ENCODE data around the gene PEA15. TPM values are rescaled to one million over a fixed set of nuclear protein-coding genes. Genes with fewer than 3 reads are reported as not detected.
A peak's percentile ranks its signal among the peaks of the same experiment; 100 is the strongest.

PEA15 gene
- total and polyA plus RNA-seq, 7 experiments from 2014 or later = 4.7 to 38.6 (median 13.2) TPM

DNA sequence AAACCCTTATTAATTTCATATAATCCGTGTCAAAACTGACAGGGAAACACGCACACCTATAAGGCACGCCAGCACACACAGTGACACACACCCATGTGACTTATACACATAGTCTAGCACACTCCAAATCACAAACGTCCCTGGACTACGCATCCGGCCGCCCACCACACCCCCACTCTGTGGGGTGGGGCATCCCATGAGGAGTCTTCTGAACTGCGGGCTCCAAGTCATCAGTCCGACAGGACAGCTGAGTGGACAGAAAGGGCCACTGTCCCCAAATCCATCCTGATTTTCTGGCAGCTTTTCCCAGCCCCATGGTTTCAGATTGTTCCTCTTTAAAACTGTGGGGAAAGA is 829 bp downstream of the PEA15 start:
- DNase-seq (peak in 6 of 9 donors; percentile 22 to 58 (median 40)), ATAC-seq (peak; percentile 61)
- POLR2A ChIA-PET = interaction anchor here (1.1 to 2.8 kb wide), 2 partner anchors 12 to 56 kb away, joined by 3 to 11 read pairs; partner anchors contain the start of gene DCAF8
- peak overlapping the region; percentile 77 for H3K4me3 ChIP-seq (ENCODE audit: low read length)
- intact Hi-C loops (cut with micrococcal nuclease) = loop anchor here in 1 of 2 donors (2.0 to 5.0 kb wide), 2 partner anchors 55 to 81 kb away; partner anchors contain the start of gene PEX19
- peak overlapping the region; percentile 74 for H3K27ac ChIP-seq (ENCODE audit: low read depth, low read length)
- Mint-ChIP-seq H3K27ac (peak overlapping the region; percentile 58 to 88 (median 82)), H3K9me3 (peaks cover 0 to 1% (median 0%) of the 10 kb centered on the region in 11 donors), H3K27me3 (no peaks in the 10 kb centered on the region), H3K4me1 (peaks cover 31 to 50% (median 37%) of the 10 kb centered on the region in 7 donors), H3K36me3 (peaks cover 0 to 2% (median 0%) of the 10 kb centered on the region in 5 donors), H3K4me3 (peak overlapping the region; percentile 77 to 94 (median 86))
- H3K27me3 ChIP-seq (ENCODE audit: control insufficient read depth in 2 of 2, insufficient read depth in 2 of 2, low read length in 2 of 2) = no peaks in the 10 kb centered on the region
- CTCF ChIA-PET = interaction anchor here (1.1 to 1.3 kb wide), 2 partner anchors 13 to 46 kb away, joined by 3 to 4 read pairs; no protein-coding TSS in a partner anchor
- H3K4me1 ChIP-seq (ENCODE audit: control insufficient read depth in 2 of 2, insufficient read depth in 2 of 2, low read length in 2 of 2) = peaks cover 12 to 16% of the 10 kb centered on the region in 2 donors
- H3K36me3 ChIP-seq (ENCODE audit: control insufficient read depth in 2 of 3, insufficient read depth in 3 of 3, low read length in 3 of 3) = peaks cover 0 to 15% (median 0%) of the 10 kb centered on the region in 3 experiments
- H3K9me3 ChIP-seq (ENCODE audit: control insufficient read depth in 2 of 3, low read length in 3 of 3) = no peaks in the 10 kb centered on the region

DNA sequence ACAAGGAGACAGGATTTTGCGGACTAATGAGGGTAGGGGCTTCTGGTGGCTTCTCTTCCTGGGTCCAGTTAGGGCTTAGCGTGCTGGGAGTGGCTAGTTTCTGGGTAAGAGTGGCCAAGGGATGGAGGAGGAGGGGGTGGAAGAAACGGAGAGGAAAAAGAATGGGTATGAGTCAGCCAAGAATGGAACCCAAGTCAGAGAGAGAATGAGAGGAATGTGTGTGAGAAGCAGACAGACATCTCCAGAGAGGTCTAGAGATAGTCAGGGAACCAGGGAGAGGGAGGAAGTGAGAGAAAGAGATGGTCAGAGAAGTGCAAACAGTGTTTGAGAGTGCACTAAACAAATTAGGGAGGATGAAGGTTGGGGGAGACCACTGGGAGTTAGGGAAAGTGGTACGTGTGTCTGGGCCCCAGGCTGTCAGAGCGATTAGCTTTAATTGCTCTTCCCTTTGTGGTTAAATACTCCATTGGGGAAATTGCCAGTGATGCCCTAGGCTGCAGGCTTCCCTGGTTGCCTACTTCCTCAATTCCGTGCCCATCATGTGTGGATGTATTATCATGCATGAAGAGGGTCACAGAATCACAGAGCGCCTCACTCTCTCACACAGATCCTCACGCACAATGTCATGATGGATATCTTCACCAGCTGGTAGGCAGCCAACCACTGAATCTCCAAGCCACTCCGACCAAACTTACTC is 1.4 kb downstream of the PEA15 start:
- Histone ChIP-seq H3K9me3 (ENCODE audit: control insufficient read depth in 2 of 3, low read length in 3 of 3) (no peaks in the 10 kb centered on the region), H3K4me3 (ENCODE audit: low read length) (peak overlapping the region; percentile 77), H3K4me1 (ENCODE audit: control insufficient read depth in 2 of 2, insufficient read depth in 2 of 2, low read length in 2 of 2) (peaks cover 12 to 16% of the 10 kb centered on the region in 2 donors), H3K27me3 (ENCODE audit: control insufficient read depth in 2 of 2, insufficient read depth in 2 of 2, low read length in 2 of 2) (no peaks in the 10 kb centered on the region), H3K27ac (ENCODE audit: low read depth, low read length) (peak overlapping the region; percentile 74), H3K36me3 (ENCODE audit: control insufficient read depth in 2 of 3, insufficient read depth in 3 of 3, low read length in 3 of 3) (peaks cover 0 to 20% (median 0%) of the 10 kb centered on the region in 3 experiments)
- ATAC-seq = no peak
- Mint-ChIP-seq H3K36me3 (peaks cover 0 to 5% (median 0%) of the 10 kb centered on the region in 5 donors), H3K4me1 (peaks cover 31 to 50% (median 37%) of the 10 kb centered on the region in 7 donors), H3K9me3 (peaks cover 0 to 1% (median 0%) of the 10 kb centered on the region in 11 donors), H3K27me3 (no peaks in the 10 kb centered on the region), H3K4me3 (peak overlapping the region; percentile 77 to 94 (median 86)), H3K27ac (peak overlapping the region; percentile 58 to 88 (median 83))
- DNase-seq = no peak
- intact Hi-C loops (cut with micrococcal nuclease) = loop anchor here in 1 of 2 donors (2.0 to 5.0 kb wide), 2 partner anchors 54 to 81 kb away; partner anchors contain the start of gene PEX19
- ChIA-PET POLR2A (interaction anchor here (2.8 kb wide), 1 partner anchor 56 kb away, joined by 11 read pairs; the partner anchor contains the start of gene DCAF8), CTCF (interaction anchor here (1.1 to 1.3 kb wide), 2 partner anchors 14 to 46 kb away, joined by 3 to 4 read pairs; no protein-coding TSS in a partner anchor)

DNA sequence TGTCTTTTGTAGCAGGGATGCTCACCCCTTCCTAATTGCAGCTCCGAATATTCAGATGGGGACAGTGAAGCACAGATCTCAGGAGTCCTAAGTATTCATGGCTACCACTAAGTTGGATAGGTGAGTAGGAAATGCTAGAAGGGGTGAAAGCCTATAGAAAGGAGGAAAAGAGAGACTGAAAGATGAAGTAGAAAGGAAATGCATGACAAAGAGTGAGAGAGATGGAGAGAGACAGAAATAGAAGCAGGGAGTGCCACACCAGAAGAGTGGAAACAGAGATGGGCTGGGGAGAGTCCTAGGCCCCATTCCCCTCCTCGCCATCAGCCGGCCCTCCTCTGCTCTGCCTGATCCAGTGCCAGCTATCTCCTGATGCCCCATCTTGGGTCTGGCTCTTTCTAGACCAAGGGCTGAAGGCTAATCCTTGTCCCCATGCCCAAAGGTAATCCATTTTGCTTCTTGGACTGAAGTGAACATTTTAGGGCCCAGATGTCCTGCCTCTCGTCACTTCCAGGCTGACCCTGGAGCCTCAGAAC is 2.0 kb downstream of the PEA15 start:
- peaks cover 0 to 7% (median 2%) of the 10 kb centered on the region in 5 donors for H3K36me3 Mint-ChIP-seq
- H3K4me3 Mint-ChIP-seq = peak overlapping the region in 8 of 10 donors; percentile 15 to 94 (median 84)
- DNase-seq (no peak), ATAC-seq (no peak)
- POLR2A ChIA-PET = interaction anchor here (0.7 kb wide), 1 partner anchor 14 kb away, joined by 3 read pairs; no protein-coding TSS in a partner anchor
- H3K9me3 Mint-ChIP-seq = peaks cover 0 to 1% (median 0%) of the 10 kb centered on the region in 11 donors
- Histone ChIP-seq H3K4me1 (ENCODE audit: control insufficient read depth in 2 of 2, insufficient read depth in 2 of 2, low read length in 2 of 2) (peaks cover 12 to 16% of the 10 kb centered on the region in 2 donors), H3K9me3 (ENCODE audit: control insufficient read depth in 2 of 3, low read length in 3 of 3) (no peaks in the 10 kb centered on the region), H3K4me3 (ENCODE audit: low read length) (no peak overlapping the region), H3K36me3 (ENCODE audit: control insufficient read depth in 2 of 3, insufficient read depth in 3 of 3, low read length in 3 of 3) (peaks cover 0 to 24% (median 0%) of the 10 kb centered on the region in 3 experiments), H3K27ac (ENCODE audit: low read depth, low read length) (no peak overlapping the region), H3K27me3 (ENCODE audit: control insufficient read depth in 2 of 2, insufficient read depth in 2 of 2, low read length in 2 of 2) (no peaks in the 10 kb centered on the region)
- H3K4me1 Mint-ChIP-seq = peaks cover 31 to 51% (median 37%) of the 10 kb centered on the region in 7 donors
- H3K27ac Mint-ChIP-seq = peak overlapping the region; percentile 26 to 88 (median 83)
- CTCF ChIA-PET = no interaction called here
- H3K27me3 Mint-ChIP-seq = no peaks in the 10 kb centered on the region
- intact Hi-C loops (cut with micrococcal nuclease) = loop anchor here in 1 of 2 donors (2.0 to 5.0 kb wide), 2 partner anchors 54 to 80 kb away; partner anchors contain the start of gene PEX19

DNA sequence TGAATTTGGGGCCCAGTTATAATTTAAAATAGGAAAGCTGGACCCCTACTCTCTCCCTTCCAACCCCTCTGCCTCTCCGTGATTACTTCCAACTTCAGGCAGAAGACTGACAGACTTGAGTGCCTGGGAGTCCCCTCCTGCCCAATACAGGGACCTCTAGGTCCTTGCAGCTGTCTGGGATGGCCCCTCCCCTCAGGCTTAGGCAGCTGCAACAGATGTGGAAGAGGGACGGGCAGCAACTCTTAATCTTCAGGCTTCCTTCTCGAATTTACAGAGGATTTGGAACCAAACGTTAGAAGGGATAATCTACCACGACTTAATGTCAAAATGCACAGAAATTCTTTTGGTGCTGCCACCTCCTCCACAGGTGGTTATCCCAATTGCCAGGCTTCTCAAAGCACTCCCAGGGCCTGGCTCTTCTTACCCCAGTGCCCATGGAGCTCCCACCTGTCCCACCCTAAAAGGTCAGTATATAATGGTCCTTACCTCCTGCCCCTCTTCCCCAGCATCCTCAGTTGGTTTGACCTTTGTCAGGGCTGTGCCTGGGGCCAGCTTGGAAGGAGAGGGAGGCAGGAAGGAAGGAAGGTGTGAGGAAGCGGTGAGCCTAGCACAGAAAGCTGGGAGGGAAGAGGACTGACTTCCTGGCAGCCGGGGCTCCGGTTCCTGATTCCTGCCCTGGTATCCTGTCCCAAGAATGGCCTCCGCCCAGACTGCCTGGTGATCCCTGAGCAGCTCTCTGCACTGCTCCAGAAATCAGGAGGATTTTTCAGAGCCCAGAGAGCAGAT is 2.8 kb downstream of the PEA15 start:
- ChIA-PET CTCF (interaction anchor here (1.2 kb wide), 1 partner anchor 12 kb away, joined by 4 read pairs; no protein-coding TSS in a partner anchor), POLR2A (interaction anchor here (0.7 to 1.5 kb wide), 2 partner anchors 8 to 13 kb away, joined by 3 read pairs; no protein-coding TSS in a partner anchor)
- Histone ChIP-seq H3K27me3 (ENCODE audit: control insufficient read depth in 2 of 2, insufficient read depth in 2 of 2, low read length in 2 of 2) (no peaks in the 10 kb centered on the region), H3K27ac (ENCODE audit: low read depth, low read length) (no peak overlapping the region), H3K9me3 (ENCODE audit: control insufficient read depth in 2 of 3, low read length in 3 of 3) (no peaks in the 10 kb centered on the region), H3K4me3 (ENCODE audit: low read length) (no peak overlapping the region), H3K4me1 (ENCODE audit: control insufficient read depth in 2 of 2, insufficient read depth in 2 of 2, low read length in 2 of 2) (peaks cover 12 to 16% of the 10 kb centered on the region in 2 donors), H3K36me3 (ENCODE audit: control insufficient read depth in 2 of 3, insufficient read depth in 3 of 3, low read length in 3 of 3) (peaks cover 0 to 32% (median 0%) of the 10 kb centered on the region in 3 experiments)
- Mint-ChIP-seq H3K4me1 (peaks cover 31 to 56% (median 37%) of the 10 kb centered on the region in 7 donors), H3K9me3 (no peaks in the 10 kb centered on the region), H3K27me3 (no peaks in the 10 kb centered on the region), H3K4me3 (peak overlapping the region in 1 of 10 donors; percentile 18), H3K27ac (peak overlapping the region in 6 of 9 donors; percentile 41 to 88 (median 84)), H3K36me3 (peaks cover 0 to 14% (median 5%) of the 10 kb centered on the region in 5 donors)
- DNase-seq = no peak
- no peak for ATAC-seq
- intact Hi-C loops (cut with micrococcal nuclease) = loop anchor here in 1 of 2 donors (2.0 to 5.0 kb wide), 2 partner anchors 53 to 79 kb away; partner anchors contain the start of gene PEX19

DNA sequence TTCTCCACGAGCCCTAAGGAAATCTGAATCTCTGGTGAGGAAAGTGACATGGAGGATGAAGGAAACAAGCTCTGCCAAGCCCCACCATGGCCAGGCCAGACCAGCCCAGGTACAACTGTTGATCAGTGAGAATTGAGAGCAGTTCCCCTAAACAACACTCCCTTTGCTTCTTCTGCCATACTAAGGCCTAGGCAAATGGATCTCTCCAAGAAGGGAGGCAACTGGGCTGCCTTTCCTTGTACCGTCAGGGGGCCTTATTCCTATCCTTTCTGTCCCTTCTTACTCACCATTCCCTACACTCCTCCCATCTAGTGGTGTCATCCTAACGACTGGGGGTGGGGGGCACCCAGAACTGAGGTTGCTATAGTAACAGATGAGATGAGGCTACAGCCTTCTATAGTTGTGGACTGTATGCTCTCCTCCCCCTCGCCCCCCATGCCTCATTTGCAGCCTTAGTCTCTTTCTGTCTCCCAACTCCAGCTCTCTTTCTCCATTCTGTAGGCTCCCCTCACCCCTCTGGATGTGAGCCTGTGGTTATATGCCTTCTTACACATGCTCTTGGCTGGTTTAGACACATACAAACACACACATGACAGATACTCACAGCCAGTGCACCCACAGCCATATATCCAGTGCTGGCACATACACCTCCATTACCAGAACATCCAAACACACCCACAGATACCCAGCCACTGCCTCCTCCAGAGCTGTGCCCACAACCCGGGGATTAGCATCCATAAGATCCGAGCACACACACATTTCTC is 3.6 kb downstream of the PEA15 start:
- no peak overlapping the region for H3K4me3 ChIP-seq (ENCODE audit: low read length)
- no peak for DNase-seq
- Mint-ChIP-seq H3K4me1 (peaks cover 31 to 56% (median 37%) of the 10 kb centered on the region in 7 donors), H3K4me3 (no peak overlapping the region), H3K27me3 (no peaks in the 10 kb centered on the region), H3K9me3 (no peaks in the 10 kb centered on the region), H3K36me3 (peaks cover 0 to 16% (median 5%) of the 10 kb centered on the region in 5 donors), H3K27ac (peak overlapping the region; percentile 19 to 87 (median 44))
- ATAC-seq = no peak
- H3K4me1 ChIP-seq (ENCODE audit: control insufficient read depth in 2 of 2, insufficient read depth in 2 of 2, low read length in 2 of 2) = peaks cover 12 to 16% of the 10 kb centered on the region in 2 donors
- H3K36me3 ChIP-seq (ENCODE audit: control insufficient read depth in 2 of 3, insufficient read depth in 3 of 3, low read length in 3 of 3) = peaks cover 0 to 38% (median 0%) of the 10 kb centered on the region in 3 experiments
- no peaks in the 10 kb centered on the region for H3K9me3 ChIP-seq (ENCODE audit: control insufficient read depth in 2 of 3, low read length in 3 of 3)
- CTCF ChIA-PET = interaction anchor here (1.2 kb wide), 1 partner anchor 13 kb away, joined by 4 read pairs; no protein-coding TSS in a partner anchor
- POLR2A ChIA-PET = interaction anchor here (1.5 kb wide), 1 partner anchor 9 kb away, joined by 3 read pairs; no protein-coding TSS in a partner anchor
- no peaks in the 10 kb centered on the region for H3K27me3 ChIP-seq (ENCODE audit: control insufficient read depth in 2 of 2, insufficient read depth in 2 of 2, low read length in 2 of 2)
- intact Hi-C loops (cut with micrococcal nuclease) = loop anchor here in 1 of 2 donors (5.0 kb wide), 1 partner anchor 79 kb away; the partner anchor contains the start of gene PEX19
- H3K27ac ChIP-seq (ENCODE audit: low read depth, low read length) = no peak overlapping the region

All from naive thymus-derived CD4-positive, alpha-beta T cell (primary cell).